Ammon's horn (tissue), 1 donor: ENCODE measurements around the gene RSPH6A.
"Not testable (repeated sequence)": the region's sequence is repeated elsewhere in the genome, so short reads cannot be mapped to it uniquely, and the experiment has no call there.

ENCODE experiments used
- DNase-seq: peaks from one replicate; pipeline ENCODE4 v3.0.0-alpha.2; 2016; ENCODE audit warnings: low spot score

Gene RSPH6A

GRCh38 chr19:45765702-45766295 is 49.3 kb downstream of the RSPH6A start:
- no peak for DNase-seq

GRCh38 chr19:45764945-45765701 is 50.0 kb downstream of the RSPH6A start:
- DNase-seq = no peak

GRCh38 chr19:45764475-45764874 is 50.6 kb downstream of the RSPH6A start:
- no peak for DNase-seq

GRCh38 chr19:45763691-45764294 is 51.3 kb downstream of the RSPH6A start:
- no peak for DNase-seq

- DNase-seq = no peak
Measured at GRCh38 chr19:45762870-45763631, 52.1 kb downstream of the RSPH6A start.

GRCh38 chr19:45761714-45762113 is 53.4 kb downstream of the RSPH6A start:
- no peak for DNase-seq

- DNase-seq = no peak
Measured at GRCh38 chr19:45758921-45759320, 56.2 kb downstream of the RSPH6A start.

- no peak for DNase-seq
Measured at GRCh38 chr19:45757695-45758094, 57.4 kb downstream of the RSPH6A start.

- DNase-seq = no peak
Measured at GRCh38 chr19:45754323-45754722, 60.8 kb downstream of the RSPH6A start.

GRCh38 chr19:45753548-45753947 is 61.6 kb downstream of the RSPH6A start:
- no peak for DNase-seq

- DNase-seq = no peak
Measured at GRCh38 chr19:45752639-45753038, 62.5 kb downstream of the RSPH6A start.

GRCh38 chr19:45751483-45751882 is 63.6 kb downstream of the RSPH6A start:
- DNase-seq = not testable (repeated sequence)

GRCh38 chr19:45747513-45747912 is 67.6 kb downstream of the RSPH6A start:
- no peak for DNase-seq

- DNase-seq = no peak
Measured at GRCh38 chr19:45746866-45747265, 68.2 kb downstream of the RSPH6A start.
